Panc1 (cell line): ENCODE results near the gene CMIP. TPM values are rescaled to one million over a fixed set of nuclear protein-coding genes. Genes with fewer than 3 reads are reported as not detected.

Experiments
- ATAC-seq: fragments of 200-7000 bp; cut with Tn5 transposase; 2 replicates; pipeline ENCODE4 v1.9.1; 2020; ENCODE audit warnings: mild to moderate bottlenecking, moderate library complexity
- BruUV-seq: library from RNA; stranded (reverse); fragments of 400-500 nt; replicated peaks from 2 replicates; lab custom pipeline; 2021; lab: Mats Ljungman, UMichigan
- CTCF ChIA-PET: fragments of 300-600 bp; sonication (Branson Sonifier 250); formaldehyde crosslinking; loops from one replicate; lab custom pipeline; 2022; ENCODE audit warnings: antibody characterized with exemption; lab: Charles Lee
- POLR2A ChIA-PET: fragments of 300-600 bp; sonication (Branson Sonifier 250); formaldehyde crosslinking; loops from one replicate; lab custom pipeline; 2022; ENCODE audit warnings: antibody characterized with exemption; lab: Charles Lee
- DNase-seq: peaks from one replicate; pipeline ENCODE4 v3.0.0-alpha.2; 2010; ENCODE audit warnings: low read depth, low spot score
- H3K27ac ChIP-seq: 2 replicates; pipeline ENCODE4 v1.5.1; 2011; ENCODE audit warnings: mild to moderate bottlenecking, low read length, inconsistent platforms
- H3K27me3 ChIP-seq: fragments of 200-500 bp; sonication (Bioruptor generic); 2 replicates; pipeline ENCODE4 v1.6.0; 2014; ENCODE audit warnings: low read length, inconsistent platforms; ENCODE audit not compliant: control insufficient read depth, insufficient read depth
- H3K36me3 ChIP-seq: fragments of 200-500 bp; sonication (Bioruptor generic); 2 replicates; pipeline ENCODE4 v1.5.1; 2014; ENCODE audit warnings: inconsistent platforms, mild to moderate bottlenecking, low read length, moderate library complexity; ENCODE audit not compliant: control insufficient read depth, insufficient read depth
- H3K4me1 ChIP-seq: 2 replicates; pipeline ENCODE4 v1.5.1; 2011; ENCODE audit warnings: inconsistent platforms, mild to moderate bottlenecking, low read length, moderate library complexity; ENCODE audit not compliant: control insufficient read depth, insufficient read depth
- H3K4me3 ChIP-seq, 2 experiments: 2 replicates each; pipeline ENCODE4 v1.5.1; 2011 to 2012; ENCODE audit warnings: low read depth in 2 of 2, low read length in 2 of 2, mild to moderate bottlenecking in 2 of 2, inconsistent platforms in 1 of 2, moderate library complexity in 1 of 2
- H3K9me3 ChIP-seq: fragments of 200-500 bp; sonication (Bioruptor generic); 2 replicates; pipeline ENCODE4 v1.5.1; 2014; ENCODE audit warnings: low read depth, mild to moderate bottlenecking, inconsistent platforms, low read length, moderate library complexity; ENCODE audit not compliant: control insufficient read depth, insufficient read depth
- CTCF ChIP-seq: fragments of 450-650 bp; IDR thresholded peaks from 2 replicates; pipeline ENCODE4 v1.5.1; 2017; ENCODE audit warnings: mild to moderate bottlenecking
- POLR2AphosphoS5 ChIP-seq: IDR thresholded peaks from 2 replicates; pipeline ENCODE4 v1.6.1; 2012; ENCODE audit warnings: mild to moderate bottlenecking, low read depth, low read length, moderate library complexity
- REST ChIP-seq, 2 experiments: IDR thresholded peaks; 2 replicates each; pipeline ENCODE4 v1.6.1; 2011 to 2012; ENCODE audit warnings: low read depth in 2 of 2, control low read depth in 1 of 2, low read length in 1 of 2, mild to moderate bottlenecking in 1 of 2, moderate library complexity in 1 of 2; ENCODE audit not compliant: insufficient read depth in 1 of 2
- SIN3A ChIP-seq: IDR thresholded peaks from 2 replicates; pipeline ENCODE4 v1.6.1; 2012; ENCODE audit warnings: low read depth, mild to moderate bottlenecking, low read length, moderate library complexity, borderline replicate concordance; ENCODE audit not compliant: insufficient read depth
- TCF7L2 ChIP-seq: IDR thresholded peaks from 2 replicates; pipeline ENCODE4 v1.6.1; 2011; ENCODE audit warnings: mild to moderate bottlenecking, low read depth, low read length, inconsistent platforms
- in situ Hi-C: cut with HindIII; loops from 2 replicates; pipeline ENCODE4 v1.10.0; 2016; ENCODE audit warnings: low sequenced_read_pairs, low pct_unique_long_range_greater_than_20kb
- intact Hi-C: fragments of 100-400 bp; cut with micrococcal nuclease; formaldehyde crosslinking; loops from one replicate; pipeline ENCODE4 v1.10.0; 2022; ENCODE audit not compliant: unreplicated experiment
- total RNA-seq: library from RNA; stranded (reverse); gene quantifications from one replicate; pipeline ENCODE4 v1.2.1, GENCODE V29; 2021; ENCODE audit not compliant: unreplicated experiment

CMIP gene
- total RNA-seq, 1 experiment from 2014 or later, result 49.7 TPM

- Histone ChIP-seq H3K9me3 (no peaks in the 10 kb centered on the region), H3K27me3 (no peaks in the 10 kb centered on the region), H3K4me1 (no peaks in the 10 kb centered on the region; the same call in 1 of the 2 replicates), H3K36me3 (no peaks in the 10 kb centered on the region), H3K27ac (no peak overlapping the region), H3K4me3 (no peak overlapping the region)
- no TSS peak for BruUV-seq
- intact Hi-C loops, result no loop called here
- ChIA-PET CTCF (no interaction called here), POLR2A (no interaction called here)
- ATAC-seq (no peak), DNase-seq (no peak)
- in situ Hi-C loops, result no loop called here
- TF ChIP-seq REST (IDR thresholded peaks at IDR 0.05; ENCODE audit: insufficient read depth in 1 of 2, low read depth in 2 of 2, low read length in 1 of 2) (no peak), POLR2AphosphoS5 (no peak), TCF7L2 (no peak), CTCF (no peak), SIN3A (no peak)
These were observed 196.1 kb downstream of the CMIP start for GRCh38 chr16:81640681-81641070.

- no peaks in the 10 kb centered on the region; the same call in 1 of the 2 replicates for H3K4me1 ChIP-seq
- no TSS peak for BruUV-seq
- no peak for TF ChIP-seq POLR2AphosphoS5
- no peak for TF ChIP-seq REST (IDR thresholded peaks at IDR 0.05; ENCODE audit: insufficient read depth in 1 of 2, low read depth in 2 of 2, low read length in 1 of 2)
- TF ChIP-seq CTCF, result no peak
- no peak for TF ChIP-seq SIN3A
- no peak for TF ChIP-seq TCF7L2
- H3K9me3 ChIP-seq, result no peaks in the 10 kb centered on the region
- no peaks in the 10 kb centered on the region for H3K36me3 ChIP-seq
- H3K27ac ChIP-seq, result no peak overlapping the region
- in situ Hi-C loops (no loop called here), intact Hi-C loops (no loop called here)
- ChIA-PET POLR2A (no interaction called here), CTCF (no interaction called here)
- ATAC-seq (no peak), DNase-seq (no peak)
- no peak overlapping the region for H3K4me3 ChIP-seq
- H3K27me3 ChIP-seq, result no peaks in the 10 kb centered on the region
These were observed 196.9 kb downstream of the CMIP start for GRCh38 chr16:81641395-81642106.
